RWPE1 (cell line): ENCODE results near the gene BNC2.

ENCODE experiments used
- CTCF ChIA-PET: fragments of 350-600 bp; sonication (Branson Sonifier 250); formaldehyde crosslinking; extraction: SDS; loops from one replicate; lab custom pipeline; 2021; lab: Yijun Ruan, JAX
- POLR2A ChIA-PET: fragments of 400-600 bp; formaldehyde crosslinking; extraction: SDS; loops from one replicate; lab custom pipeline; 2020; ENCODE audit warnings: antibody characterized with exemption; ENCODE audit not compliant: low non-redundant PET; lab: Yijun Ruan, JAX
- DNase-seq: peaks from one replicate; pipeline ENCODE4 v3.0.0; 2012; ENCODE audit warnings: low spot score
- H3K27ac ChIP-seq: fragments of 450-650 bp; 2 replicates; pipeline ENCODE4 v1.5.1; 2017
- CTCF ChIP-seq: fragments of 450-650 bp; conservative IDR thresholded peaks from 2 replicates; pipeline ENCODE4 v1.5.1; 2017; ENCODE audit warnings: low read depth, mild to moderate bottlenecking

The BNC2 gene

GRCh38 chr9:16767366-16767765 lies 103.1 kb downstream of the BNC2 start:
- TF ChIP-seq CTCF, result no peak
- no peak overlapping the region for H3K27ac ChIP-seq
- DNase-seq, result no peak
- POLR2A ChIA-PET, result no interaction called here
- CTCF ChIA-PET, result no interaction called here

- ChIA-PET POLR2A (no interaction called here), CTCF (interaction anchor here (0.6 kb wide), 1 partner anchor 271 kb away, joined by 3 read pairs; no protein-coding TSS in a partner anchor)
- no peak for TF ChIP-seq CTCF
- DNase-seq, result no peak
- no peak overlapping the region for H3K27ac ChIP-seq
Measured at GRCh38 chr9:16763946-16764345, 106.5 kb downstream of the BNC2 start.

GRCh38 chr9:16755467-16756160 lies 114.9 kb downstream of the BNC2 start:
- H3K27ac ChIP-seq, result no peak overlapping the region
- no peak for DNase-seq
- no peak for TF ChIP-seq CTCF
- CTCF ChIA-PET, result no interaction called here
- POLR2A ChIA-PET, result no interaction called here

- POLR2A ChIA-PET, result no interaction called here
- no peak for DNase-seq
- CTCF ChIA-PET, result no interaction called here
- no peak for TF ChIP-seq CTCF
- H3K27ac ChIP-seq, result no peak overlapping the region
Measured at GRCh38 chr9:16754662-16755061, 115.8 kb downstream of the BNC2 start.

GRCh38 chr9:16753256-16753655 lies 117.2 kb downstream of the BNC2 start:
- no peak overlapping the region for H3K27ac ChIP-seq
- DNase-seq, result no peak
- POLR2A ChIA-PET, result no interaction called here
- CTCF ChIA-PET, result no interaction called here
- no peak for TF ChIP-seq CTCF

- POLR2A ChIA-PET, result no interaction called here
- no peak for DNase-seq
- H3K27ac ChIP-seq, result no peak overlapping the region
- no peak for TF ChIP-seq CTCF
- CTCF ChIA-PET, result no interaction called here
Measured at GRCh38 chr9:16752601-16753000, 117.9 kb downstream of the BNC2 start.
